RKO (cell line): ENCODE results near the gene DNAJB4.
"Not testable (repeated sequence)": the region's sequence is repeated elsewhere in the genome, so short reads cannot be mapped to it uniquely, and the experiment has no call there.

Experiments used
- DNase-seq: peaks from one replicate; pipeline ENCODE4 v3.0.0-alpha.2; 2016; ENCODE audit warnings: low spot score

DNAJB4 gene

DNA sequence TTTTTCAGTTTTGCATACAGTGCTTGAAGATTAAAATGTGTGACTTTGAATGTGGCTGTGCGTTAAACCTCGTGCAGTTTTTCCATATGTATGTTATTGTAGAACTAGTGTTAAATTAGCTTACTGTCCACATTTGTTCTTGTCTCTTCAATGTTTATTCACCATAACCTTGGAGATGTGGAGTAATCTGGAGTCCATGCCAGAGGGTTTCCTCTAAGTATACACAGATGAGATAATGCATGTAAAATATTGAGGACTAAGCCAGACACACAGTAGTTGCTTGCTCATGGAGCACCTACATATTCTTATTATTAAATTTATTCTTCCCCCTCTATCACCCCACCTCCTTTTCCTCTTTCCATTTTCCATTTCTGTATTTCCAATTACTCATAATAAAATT is 33.3 kb downstream of the DNAJB4 start:
- no peak for DNase-seq

DNA sequence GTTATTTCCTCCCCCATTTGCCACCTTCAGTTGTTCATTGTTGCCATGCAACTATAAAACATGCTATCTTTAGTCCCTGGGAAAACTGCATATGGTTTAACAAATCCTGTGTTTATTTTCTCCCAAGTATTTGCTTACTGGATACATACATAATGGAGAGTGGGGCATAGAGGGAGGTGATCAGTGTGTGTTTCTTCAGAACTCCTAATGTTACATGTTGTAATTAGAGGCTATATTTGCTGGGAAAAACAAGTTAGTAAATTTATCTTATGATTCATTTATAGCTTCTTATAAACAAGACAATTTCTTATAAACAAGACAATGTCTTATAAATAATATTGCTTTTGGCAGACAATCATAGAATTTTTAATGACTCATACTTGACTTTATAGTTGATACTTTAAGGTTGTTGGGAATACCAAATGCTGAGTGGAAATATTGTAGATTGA is 33.8 kb downstream of the DNAJB4 start:
- no peak for DNase-seq

DNA sequence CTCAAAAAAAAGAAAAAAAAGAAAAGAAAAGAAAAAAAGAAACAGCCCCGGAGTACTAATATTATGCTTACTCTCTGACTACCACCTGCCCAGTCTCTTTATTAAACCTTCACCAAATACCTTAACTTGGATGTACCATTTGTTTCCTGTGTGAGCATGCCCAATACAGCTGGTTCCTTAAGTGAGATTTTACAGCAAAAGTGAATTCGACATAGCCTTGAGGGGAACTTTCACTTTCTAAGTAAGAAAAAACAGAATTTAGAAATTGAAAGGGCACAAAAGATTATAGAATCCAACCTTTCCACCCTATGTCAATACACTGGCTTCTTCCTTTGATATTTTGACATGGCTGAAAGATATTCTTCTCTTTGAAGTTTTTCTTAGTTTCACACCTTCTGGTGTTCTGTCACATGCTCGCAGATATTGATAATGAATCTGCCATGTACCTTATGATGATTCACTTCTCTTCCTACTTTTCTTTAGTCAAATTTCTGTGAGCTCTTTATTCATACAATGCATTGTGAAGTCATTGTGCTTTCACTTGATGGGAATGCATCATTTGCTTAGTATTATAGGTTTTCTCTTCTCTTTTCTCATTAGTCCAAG is 35.8 kb downstream of the DNAJB4 start:
- no peak for DNase-seq

DNA sequence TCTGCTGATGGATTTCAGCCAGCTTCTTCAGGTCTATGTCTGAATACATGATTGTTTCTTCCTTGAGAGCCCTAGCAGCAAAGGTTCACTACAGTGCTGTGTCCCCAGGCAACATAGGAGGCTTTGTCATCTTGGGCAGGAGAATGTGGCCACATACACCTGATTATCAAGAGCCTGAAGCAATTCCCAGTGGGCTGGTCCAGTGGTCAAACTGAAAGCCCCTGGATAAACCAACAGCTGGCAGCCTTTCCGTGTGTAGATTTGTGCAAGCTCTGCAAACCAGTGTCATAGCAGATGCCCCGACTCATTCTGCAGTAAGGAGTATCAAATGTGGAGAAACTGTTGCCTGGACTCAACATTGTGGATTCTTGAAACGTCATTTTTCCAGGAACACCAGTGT is 38.7 kb downstream of the DNAJB4 start:
- DNase-seq, result no peak

DNA sequence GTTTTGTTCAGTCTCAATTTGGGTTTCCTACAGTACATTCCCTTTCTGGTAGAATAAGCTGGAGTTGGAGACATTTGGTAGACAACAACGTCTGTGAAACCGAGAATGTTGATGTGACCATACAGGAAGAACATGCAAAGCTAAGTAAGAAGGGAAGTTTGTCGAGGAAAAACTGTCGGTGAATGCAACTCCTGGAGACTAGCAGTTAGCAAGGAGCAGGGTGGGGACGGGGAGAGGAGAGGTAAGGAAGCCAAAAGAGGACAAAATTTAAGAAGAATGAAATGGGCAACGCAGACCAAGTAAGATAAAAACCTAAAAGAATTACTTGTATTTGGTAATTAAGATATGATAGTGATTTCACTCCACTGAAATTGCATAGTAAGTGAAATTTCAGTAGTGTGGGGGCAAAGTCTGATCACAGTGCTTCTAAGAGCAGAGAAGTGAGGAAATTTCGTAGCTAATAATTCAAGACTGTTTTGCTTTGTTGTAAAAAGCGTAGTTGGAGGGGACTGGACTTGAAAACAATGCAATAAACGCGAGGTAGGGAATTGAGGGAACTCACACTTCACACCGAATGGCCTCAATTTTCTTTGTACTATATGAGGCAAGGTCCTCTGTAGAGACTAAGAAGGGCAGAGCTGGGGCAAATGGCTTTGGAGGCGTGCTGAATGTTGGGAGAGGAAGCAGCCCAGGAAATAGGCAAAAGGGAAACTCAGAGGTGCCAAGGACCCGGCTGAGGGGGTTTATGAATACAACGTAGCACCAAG is 40.2 kb downstream of the DNAJB4 start:
- no peak for DNase-seq

DNA sequence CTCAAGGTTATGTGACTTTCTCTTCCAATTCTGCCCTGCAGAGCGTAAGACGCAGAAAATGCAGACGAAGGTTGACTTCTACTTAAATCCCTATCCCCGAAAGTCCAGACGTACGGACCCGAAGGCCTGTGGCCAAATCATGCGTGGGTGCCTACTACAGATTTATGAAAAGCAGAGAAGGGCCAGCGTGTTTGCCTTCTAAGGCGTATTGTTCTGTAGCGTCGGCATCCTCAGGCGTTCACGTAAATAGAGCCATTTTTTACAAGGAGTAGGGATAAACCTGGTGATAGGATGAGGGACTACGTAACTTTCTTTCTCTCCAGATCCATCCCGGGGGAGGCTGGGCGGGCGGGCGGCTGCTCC is 40.8 kb downstream of the DNAJB4 start:
- DNase-seq, result no peak

DNA sequence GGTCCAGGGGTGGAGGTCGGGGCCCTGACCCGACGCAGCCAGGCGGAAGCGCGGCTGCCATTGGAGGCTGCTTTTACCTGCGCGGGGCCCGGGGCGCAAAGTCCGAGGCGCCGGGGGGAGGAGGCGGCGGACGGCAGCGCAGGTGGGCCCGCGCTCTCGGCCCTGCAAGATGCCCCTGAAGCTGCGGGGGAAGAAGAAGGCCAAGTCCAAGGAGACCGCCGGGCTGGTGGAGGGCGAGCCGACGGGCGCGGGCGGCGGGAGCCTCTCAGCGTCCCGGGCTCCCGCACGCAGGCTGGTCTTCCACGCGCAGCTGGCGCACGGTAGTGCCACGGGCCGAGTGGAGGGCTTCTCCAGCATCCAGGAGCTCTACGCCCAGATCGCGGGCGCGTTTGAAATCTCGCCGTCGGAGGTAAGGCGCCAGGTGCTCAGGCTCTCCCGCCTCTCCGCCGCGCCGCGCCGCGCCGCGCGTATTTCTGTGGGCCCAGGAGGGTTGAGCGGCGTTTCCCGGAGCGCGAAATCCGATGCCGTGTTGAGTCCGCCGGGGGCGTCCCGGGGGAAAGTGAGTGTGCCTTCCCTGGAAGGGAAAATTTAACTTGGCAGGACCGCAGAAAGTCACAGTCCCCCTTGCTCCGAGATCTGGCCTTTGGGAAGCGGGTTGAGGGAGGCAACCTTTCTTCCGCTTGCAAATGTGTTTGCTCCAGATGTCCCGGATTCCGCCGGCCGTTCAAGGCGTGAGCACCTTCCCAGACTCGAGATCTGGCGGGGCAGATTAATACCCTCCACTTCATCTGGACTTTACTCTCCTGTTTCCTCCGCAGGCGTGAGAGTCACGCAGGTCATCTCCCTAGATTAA is 41.4 kb downstream of the DNAJB4 start, which contains the start of gene GIPC2:
Gene GIPC2 (plus strand): TSS at position 41 of the 853 bp plus-strand sequence. CDS start 129 bp downstream, at position 170.
- no peak for DNase-seq

DNA sequence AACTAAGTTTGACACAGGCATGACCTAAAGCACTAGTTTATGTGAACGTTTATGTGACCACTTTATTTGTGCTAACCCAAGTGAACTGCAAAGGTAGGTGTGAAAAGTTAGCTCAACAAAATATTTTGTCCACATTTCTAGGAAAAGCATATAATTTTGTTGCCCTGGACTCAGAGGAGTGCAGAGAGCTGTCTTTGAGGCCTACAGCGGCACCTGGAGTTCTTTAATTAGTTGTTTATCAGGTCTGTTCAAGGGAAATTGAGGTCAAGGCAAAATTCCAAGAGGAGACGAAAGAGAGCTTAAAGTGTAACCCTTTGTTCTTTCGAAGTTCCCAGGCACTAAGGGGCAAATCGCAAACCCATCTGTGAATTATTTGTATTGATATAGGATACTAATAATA is 42.4 kb downstream of the DNAJB4 start:
- no peak for DNase-seq

DNA sequence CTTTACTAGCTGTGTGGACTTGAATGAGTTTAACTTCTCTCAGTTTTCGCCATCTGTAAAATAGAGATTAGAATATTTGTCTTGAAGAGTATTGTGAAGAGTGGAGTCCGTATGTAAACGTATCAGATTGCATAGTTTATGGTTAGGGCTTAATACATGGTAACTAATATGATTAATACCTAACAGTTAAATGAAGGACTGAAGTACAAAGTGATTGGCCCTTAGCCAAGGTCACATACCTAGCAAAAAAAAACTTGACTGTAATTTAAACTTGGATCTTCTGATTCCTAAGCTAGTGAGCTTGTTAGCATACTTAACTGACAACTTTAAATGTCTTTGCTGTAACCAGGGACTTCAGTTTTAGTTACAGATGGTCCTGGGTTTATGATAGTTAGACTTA is 42.9 kb downstream of the DNAJB4 start:
- DNase-seq, result no peak

DNA sequence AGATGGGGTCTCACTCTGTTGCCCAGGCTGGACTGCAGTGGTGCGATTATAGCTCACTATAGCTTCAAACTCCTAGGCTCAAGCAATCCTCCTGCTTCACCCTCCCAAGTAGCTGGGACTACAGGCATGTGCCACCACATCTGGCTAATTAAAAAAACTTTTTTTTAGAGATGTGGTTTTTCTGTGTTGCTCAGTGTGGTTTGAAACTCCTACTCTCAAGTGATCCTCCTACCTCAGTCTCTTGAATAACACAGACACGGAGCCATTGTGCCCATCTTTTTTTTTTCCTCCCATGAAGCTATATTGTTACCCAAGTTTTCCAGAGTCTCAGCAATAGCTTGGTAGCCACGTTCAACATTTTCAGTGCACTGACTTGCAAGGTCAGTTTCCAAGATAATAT is 43.7 kb downstream of the DNAJB4 start:
- no peak for DNase-seq

DNA sequence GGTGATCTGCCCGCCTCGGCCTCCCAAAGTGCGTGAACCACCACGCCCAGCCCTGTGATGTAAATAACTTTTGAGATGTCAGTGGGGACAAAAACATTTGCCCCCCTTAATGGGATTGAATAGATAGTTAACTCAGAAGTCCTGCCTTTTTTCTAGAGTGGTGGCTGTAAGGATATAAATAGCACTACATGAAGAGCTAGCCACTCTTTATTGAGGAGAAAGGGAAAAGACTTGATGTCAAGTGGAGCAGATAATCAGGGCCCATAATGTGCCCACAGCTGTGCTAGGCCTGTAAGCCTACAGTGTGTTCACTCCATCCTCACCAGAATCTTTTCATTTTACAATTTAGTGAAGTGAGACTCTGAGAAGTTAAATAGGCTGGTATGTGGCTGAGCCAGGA is 44.7 kb downstream of the DNAJB4 start:
- DNase-seq, result no peak

DNA sequence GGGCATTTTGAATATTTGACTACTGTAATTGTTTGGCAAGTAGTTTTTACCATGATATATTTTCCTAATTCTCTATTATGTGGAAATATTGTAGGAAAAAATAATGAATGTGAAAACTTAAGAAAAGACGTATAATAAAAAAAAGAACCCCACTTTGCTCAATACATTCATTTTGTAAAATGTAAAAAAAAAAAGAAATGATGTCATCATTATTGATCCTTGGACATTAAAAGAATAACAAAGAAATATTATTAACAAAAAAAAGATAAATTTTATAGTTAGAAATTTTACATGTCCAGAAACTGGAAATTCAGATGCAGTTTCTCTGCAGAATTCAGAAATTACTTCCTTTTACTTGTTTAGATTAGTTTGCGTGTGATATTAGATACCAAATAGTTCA is 46.3 kb downstream of the DNAJB4 start:
- DNase-seq, result no peak

DNA sequence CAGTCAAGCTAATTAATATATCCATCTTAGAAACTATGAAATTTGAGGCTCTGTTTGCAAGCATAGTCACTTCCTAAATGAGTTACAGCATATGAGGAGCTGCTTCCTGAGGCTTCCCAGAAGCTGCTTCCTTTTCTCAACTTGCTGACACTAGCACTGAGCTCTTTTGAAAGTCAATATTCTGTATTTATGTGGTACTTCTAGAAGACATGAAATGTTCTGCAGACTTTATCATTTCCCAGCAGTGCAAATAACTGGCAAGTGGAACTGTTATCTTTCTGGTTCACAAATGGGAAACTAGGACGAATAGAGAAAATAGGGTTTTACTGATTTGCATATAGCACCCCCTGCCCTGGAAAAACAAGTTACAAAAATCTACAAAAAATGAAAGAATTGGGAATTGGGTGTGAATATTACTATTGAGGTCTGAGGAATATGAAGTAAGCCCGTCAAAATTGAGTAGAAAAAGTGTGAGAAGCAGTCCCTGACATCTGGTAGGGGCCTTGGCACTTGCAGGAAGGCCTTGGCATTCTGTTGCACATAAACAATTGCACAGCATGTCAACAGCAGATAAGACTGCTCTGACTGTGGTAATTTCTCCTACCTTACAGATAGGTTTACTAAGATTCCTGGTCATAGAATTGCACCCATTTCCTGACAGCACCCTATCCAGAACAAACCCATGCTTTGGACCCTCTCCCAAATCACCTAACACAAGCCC is 48.1 kb downstream of the DNAJB4 start:
- DNase-seq, result no peak

DNA sequence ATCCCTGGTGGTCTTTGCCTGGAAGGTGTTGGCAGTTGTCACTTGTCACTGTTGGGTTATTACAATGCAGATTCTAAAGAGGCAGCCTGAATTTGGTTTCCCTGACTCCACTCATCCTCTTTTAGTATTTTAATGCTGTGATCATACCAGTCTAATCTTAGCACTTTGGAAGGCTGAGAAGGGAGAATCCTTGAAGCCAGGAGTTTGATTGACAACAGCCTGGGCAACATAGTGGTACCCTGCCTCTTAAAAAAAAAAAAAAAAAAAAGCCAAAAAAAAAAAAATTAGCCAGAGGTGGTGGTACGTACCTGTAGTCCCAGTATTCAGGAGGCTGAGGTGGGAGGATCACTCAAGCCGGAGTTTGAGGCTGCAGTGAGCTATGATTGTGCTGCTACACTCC is 48.8 kb downstream of the DNAJB4 start:
- DNase-seq, result no peak

DNA sequence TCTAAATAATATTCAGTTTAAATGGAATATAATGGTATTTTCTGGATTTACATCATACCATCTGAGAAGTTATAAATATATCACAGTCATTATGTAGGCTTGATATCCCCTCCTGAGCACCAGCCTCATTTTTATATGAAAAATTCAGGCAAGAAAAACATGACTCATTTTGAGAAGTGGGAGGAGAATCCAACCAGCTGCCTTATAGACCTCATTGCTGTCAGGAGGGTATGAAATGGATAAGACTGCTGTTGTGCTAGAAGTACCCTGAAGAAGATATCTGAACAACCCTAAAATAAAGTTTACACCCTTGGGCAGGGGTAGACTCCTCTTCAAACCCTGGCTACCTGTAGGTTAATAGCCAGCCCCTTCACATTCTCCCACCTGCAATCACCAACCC is 49.8 kb downstream of the DNAJB4 start:
- no peak for DNase-seq

DNA sequence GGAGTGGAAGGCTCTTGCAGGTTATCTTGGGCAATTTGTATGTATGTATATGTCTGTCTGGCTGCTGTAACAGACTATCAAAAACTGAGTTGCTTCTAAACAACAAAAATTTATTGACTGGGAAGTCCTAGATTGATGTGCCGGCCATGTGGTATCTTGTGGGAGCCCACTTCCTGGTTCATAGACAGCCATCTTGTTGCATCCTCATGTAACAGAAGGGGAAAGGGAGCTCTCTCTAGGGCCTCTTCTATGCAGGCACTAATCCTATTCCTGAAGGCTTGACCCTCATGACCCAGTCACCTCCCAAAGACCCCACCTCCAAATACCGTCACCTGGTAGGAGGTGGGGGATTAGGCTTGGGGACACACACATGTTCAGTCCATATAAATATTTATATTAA is 50.2 kb downstream of the DNAJB4 start:
- no peak for DNase-seq

DNA sequence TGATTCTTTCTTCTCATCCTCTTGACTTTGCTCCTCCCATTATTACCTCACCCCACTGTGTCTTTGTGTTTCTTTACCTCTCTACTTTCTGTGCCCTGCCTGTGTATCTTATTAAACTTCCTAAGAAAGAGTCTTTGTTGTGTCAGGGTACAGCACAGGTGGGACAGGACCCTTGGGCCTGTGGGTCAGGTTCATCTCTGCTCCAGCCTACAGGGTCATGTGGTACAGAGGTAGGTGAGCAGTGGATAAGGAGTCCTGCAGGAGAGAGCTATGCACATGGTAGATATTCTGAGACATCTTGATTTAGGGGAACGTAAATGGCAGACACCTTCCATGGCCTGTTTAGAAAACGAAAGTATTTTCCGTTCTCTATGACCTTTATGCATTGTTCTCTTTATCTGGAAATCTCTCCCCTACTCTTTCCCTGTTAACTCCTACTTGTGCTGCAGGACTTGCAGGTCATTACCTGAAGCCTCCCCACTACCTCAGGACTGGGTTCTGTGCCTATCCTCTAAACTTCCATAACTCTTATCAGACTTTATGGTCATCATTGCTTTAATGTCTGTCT is 50.9 kb downstream of the DNAJB4 start:
- DNase-seq, result no peak

DNA sequence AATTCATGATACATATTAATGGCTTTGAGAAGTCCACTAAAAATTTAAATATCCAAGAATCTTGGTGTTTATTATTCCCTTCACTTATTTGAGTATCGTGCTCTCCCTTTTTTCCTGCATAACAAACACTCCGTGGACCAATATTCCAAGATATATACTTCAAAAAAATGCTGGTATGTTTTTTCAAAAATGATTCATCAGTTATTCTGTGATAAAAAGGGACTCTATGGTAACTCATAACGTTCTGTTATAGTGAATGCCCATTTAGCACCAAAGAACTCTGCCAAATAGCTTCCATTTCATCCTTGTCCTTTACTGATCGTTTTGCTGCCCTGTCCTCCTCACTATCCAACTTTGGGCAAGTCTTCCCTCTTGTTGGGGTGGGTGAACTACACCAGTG is 53.9 kb downstream of the DNAJB4 start:
- no peak for DNase-seq

DNA sequence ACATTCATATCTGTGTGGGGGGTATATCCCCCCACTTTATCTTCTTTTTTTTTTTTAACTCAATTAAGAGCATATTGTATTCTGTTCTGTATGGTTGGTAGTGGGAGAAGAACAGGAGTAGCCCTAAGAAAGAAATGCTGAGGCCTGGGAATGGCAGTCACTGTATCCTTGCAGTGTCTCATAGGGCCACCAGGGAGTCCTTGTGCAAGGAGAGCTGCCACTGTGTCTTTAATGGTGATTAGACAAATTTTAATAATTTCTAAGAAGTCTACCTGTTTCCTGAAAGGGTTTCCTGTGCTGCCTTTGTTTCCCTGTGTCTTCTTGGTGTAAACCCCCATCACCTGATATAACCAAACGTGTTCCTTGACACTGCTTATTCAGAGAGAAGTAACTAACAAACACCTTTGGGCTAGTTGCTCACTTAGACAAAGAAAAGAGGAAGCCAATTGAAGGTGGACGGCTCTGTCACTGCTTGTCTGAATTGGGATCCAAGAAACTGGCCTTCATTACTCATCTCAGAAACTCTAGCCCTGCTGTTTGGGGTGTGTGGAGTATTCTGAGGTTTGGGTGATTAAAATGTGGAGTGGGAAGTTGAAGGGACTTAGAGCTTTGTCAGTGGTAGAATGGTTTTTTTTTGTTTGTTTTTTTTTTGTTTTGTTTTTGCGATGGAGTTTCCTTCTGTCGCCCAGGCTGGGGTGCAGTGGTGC is 56.3 kb downstream of the DNAJB4 start:
- no peak for DNase-seq

DNA sequence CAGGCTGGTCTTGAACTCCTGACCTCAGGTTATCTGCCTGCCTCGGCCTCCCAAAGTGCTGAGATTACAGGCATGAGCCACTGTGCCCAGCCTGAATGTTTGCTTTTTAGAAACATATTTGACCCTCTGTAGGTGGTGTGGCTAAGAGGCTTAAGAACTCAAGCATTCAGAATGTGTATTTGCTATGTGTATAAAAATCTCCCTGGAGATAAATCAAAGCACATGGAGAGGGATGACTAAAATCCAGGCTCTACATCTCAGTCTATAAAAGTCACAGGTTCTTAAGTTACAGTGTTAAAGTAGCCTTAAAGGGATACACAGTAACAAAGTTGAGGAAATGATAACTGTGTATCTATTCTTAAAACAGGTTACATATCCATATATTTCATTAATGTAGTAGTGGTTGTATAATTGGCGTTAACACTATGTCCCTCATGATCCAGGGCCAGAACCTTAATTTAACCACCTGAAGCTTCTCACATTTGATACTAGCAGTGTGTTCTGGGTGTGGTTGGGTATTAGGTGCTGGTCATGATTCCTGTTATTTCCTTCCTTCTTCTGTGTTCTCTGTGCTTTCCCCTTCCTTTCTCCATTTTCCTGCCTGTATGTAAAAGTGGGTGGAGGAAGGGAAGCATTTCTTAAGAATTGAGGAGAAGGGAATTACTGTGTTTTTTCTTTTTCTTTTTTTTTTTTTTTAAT is 57.2 kb downstream of the DNAJB4 start:
- no peak for DNase-seq

DNA sequence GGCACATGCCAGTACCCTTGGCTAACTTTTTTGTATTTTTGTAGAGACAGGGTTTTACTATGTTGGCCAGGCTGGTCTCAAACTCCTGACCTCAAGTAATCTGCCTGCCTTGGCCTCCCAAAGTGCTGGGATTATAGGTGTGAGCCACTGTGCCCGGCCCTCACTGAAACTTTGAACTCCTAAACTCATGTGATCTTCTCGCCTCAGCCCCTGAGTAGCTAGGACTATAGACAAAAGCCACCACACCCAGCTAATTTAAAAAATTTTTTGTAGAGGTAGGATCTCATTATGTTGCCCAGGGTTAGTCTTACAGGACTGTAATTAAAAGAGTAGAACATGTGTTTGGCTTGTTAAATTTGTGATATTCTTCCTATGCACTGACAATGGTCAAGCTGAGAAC is 60.1 kb downstream of the DNAJB4 start:
- DNase-seq, result not testable (repeated sequence)
